Tibial nerve (tissue), 4 donors: ENCODE measurements around the gene PDLIM7. TPM values are rescaled to one million over a fixed set of nuclear protein-coding genes. Genes with fewer than 3 reads are reported as not detected.
A peak's percentile ranks its signal among the peaks of the same experiment; 100 is the strongest.

Experiments used
- DNase-seq, 2 donors: peaks; one replicate each; pipeline ENCODE4 v3.0.0-alpha.2; 2019; ENCODE audit warnings: low spot score in 2 of 2
- H3K27ac ChIP-seq, 4 donors: fragments of 200-600 bp; sonication (generic) in 3 of 4; one replicate each; pipeline ENCODE4 v1.5.1; 2017 to 2019; ENCODE audit warnings: mild to moderate bottlenecking in 1 of 4
- H3K27me3 ChIP-seq, 2 donors: fragments of 200-600 bp; sonication (generic) in 1 of 2; one replicate each; pipeline versions ENCODE4 v1.5.1 to v1.6.0; 2017 to 2019
- H3K36me3 ChIP-seq, 3 donors: fragments of 200-600 bp; sonication (generic); one replicate each; pipeline ENCODE4 v1.5.1; 2018 to 2019
- H3K4me1 ChIP-seq, 4 donors: fragments of 200-600 bp; sonication (generic) in 3 of 4; one replicate each; pipeline ENCODE4 v1.5.1; 2017 to 2019
- H3K4me3 ChIP-seq, 4 donors: fragments of 200-600 bp; sonication (generic) in 3 of 4; one replicate each; pipeline ENCODE4 v1.5.1; 2017 to 2019; ENCODE audit warnings: mild to moderate bottlenecking in 1 of 4, moderate library complexity in 1 of 4
- H3K9me3 ChIP-seq, 4 donors: fragments of 200-600 bp; sonication (generic) in 3 of 4; one replicate each; pipeline ENCODE4 v1.5.1; 2017 to 2019
- EP300 ChIP-seq, 2 donors: sonication (generic); formaldehyde crosslinking; IDR thresholded peaks; one replicate each; pipeline ENCODE4 v1.6.1; 2017; ENCODE audit warnings: antibody characterized with exemption in 2 of 2, mild to moderate bottlenecking in 1 of 2
- POLR2A ChIP-seq, 2 donors: fragments of 450-650 bp; IDR thresholded peaks; one replicate each; pipeline ENCODE4 v1.6.1; 2017; ENCODE audit warnings: antibody characterized with exemption in 2 of 2, mild to moderate bottlenecking in 2 of 2, moderate library complexity in 2 of 2
- WGBS, 2 donors: methylation state at CpG; one replicate each; pipeline ENCODE4 v1.1.5; 2018; 5-methylcytosine and 5-hydroxymethylcytosine counted together
- total RNA-seq, 4 donors: library from RNA; depleted of rRNA; stranded (reverse); fragments of >200 nt; gene quantifications; one replicate each; pipeline ENCODE4 v1.1.0, GENCODE V29; 2016
- TF ChIP-seq, protein P1 (sequence below), 5 experiments: fragments of 200-600 bp in 3 of 5; fragments of 450-650 bp in 2 of 5; sonication (generic) in 3 of 5; IDR thresholded peaks; one replicate each; pipeline ENCODE4 v1.5.1; 2016 to 2019; ENCODE audit warnings: antibody characterized with exemption in 5 of 5, mild to moderate bottlenecking in 3 of 5, moderate library complexity in 2 of 5

PDLIM7 gene
- total RNA-seq, 4 donors from 2014 or later: 78.0 to 138 (median 89.9) TPM

DNA sequence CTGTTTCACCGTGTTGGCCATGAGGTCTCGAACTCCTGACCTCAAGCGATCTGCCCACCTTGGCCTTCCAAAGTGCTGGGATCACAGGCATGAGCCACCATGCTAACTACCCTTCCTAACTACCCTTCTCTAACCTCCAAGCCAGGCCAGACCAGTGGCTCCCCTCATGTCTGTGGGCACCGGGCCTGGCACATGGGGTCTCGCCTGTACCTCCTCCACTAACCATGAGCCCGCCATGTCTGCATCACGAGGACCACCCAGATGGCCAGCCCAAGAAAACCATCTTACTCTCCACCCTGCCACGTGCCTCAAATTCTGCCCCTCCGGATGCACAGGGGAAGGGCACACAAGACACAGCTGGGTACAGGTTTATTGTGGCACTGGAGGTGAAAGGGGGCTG is 14.4 kb downstream of the PDLIM7 start:
- H3K4me3 ChIP-seq: no peak overlapping the region
- TF ChIP-seq EP300 (IDR thresholded peaks at IDR 0.05) (no peak), POLR2A (IDR thresholded peaks at IDR 0.05) (no peak)
- TF ChIP-seq, protein P1, sequence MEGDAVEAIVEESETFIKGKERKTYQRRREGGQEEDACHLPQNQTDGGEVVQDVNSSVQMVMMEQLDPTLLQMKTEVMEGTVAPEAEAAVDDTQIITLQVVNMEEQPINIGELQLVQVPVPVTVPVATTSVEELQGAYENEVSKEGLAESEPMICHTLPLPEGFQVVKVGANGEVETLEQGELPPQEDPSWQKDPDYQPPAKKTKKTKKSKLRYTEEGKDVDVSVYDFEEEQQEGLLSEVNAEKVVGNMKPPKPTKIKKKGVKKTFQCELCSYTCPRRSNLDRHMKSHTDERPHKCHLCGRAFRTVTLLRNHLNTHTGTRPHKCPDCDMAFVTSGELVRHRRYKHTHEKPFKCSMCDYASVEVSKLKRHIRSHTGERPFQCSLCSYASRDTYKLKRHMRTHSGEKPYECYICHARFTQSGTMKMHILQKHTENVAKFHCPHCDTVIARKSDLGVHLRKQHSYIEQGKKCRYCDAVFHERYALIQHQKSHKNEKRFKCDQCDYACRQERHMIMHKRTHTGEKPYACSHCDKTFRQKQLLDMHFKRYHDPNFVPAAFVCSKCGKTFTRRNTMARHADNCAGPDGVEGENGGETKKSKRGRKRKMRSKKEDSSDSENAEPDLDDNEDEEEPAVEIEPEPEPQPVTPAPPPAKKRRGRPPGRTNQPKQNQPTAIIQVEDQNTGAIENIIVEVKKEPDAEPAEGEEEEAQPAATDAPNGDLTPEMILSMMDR (IDR thresholded peaks at IDR 0.05): no peak
- no peaks in the 10 kb centered on the region for H3K27me3 ChIP-seq
- H3K36me3 ChIP-seq: peaks cover 0 to 65% (median 0%) of the 10 kb centered on the region in 3 donors
- H3K27ac ChIP-seq: no peak overlapping the region
- no peaks in the 10 kb centered on the region for H3K9me3 ChIP-seq
- peaks cover 0 to 54% (median 14%) of the 10 kb centered on the region in 4 donors for H3K4me1 ChIP-seq
- DNase-seq: no peak
- 91 to 95% methylated on average over 8 of the region's 9 CpGs for WGBS, 2 donors

DNA sequence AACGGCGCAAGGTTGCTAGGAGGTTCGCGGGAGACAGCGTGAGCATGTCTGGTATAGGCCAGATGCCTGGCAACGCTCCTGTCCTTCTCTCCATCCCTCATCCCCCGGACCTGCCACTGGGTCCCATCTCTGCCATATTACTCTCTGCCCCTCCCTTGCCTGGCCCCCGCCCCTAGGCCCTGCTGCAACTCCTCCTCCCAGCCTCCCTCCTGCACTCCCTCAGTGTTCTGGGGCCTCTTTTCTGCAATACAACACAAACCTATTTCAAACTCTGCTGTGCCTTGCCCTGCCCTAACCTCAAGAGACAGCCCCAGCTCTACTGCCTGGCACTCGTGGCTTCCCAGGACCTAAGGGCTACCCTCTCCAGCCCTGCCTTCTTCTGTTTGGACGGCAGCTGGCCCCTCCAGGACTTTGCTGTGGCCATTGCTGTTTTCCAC is 15.0 kb downstream of the PDLIM7 start:
- WGBS, 2 donors: 84 to 88% methylated on average over 10 of the region's 10 CpGs
- H3K27ac ChIP-seq: no peak overlapping the region

DNA sequence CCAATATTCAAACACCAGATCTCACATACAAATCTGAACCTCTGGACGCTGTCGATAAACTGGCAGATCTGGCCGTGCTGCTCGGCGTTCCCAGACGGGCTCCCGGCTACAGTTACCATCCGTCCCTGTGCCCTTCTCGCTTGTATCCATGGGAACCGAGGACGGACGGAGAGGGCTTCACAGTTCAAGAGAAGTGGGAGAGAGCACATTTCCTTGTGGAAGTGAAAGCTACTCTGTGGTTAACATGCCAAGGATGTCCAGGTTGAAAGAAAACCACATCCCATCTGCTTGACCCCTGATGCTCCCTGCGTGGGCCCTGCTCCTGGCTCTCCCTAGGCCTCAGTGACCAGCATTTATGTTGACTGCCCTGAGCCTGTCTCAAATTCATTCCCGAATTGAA is 17.6 kb downstream of the PDLIM7 start:
- DNase-seq: no peak
- TF ChIP-seq, protein P1 (IDR thresholded peaks at IDR 0.05): no peak
- TF ChIP-seq POLR2A (IDR thresholded peaks at IDR 0.05) (no peak), EP300 (IDR thresholded peaks at IDR 0.05) (no peak)
- Histone ChIP-seq H3K27me3 (no peaks in the 10 kb centered on the region), H3K4me1 (peaks cover 0 to 72% (median 14%) of the 10 kb centered on the region in 4 donors), H3K9me3 (no peaks in the 10 kb centered on the region), H3K36me3 (peaks cover 0 to 35% (median 0%) of the 10 kb centered on the region in 3 donors), H3K4me3 (no peak overlapping the region), H3K27ac (peak overlapping the region in 3 of 4 donors; percentile 48 to 83 (median 81))
- WGBS, 2 donors: 50 to 52% methylated on average over 14 of the region's 14 CpGs

More for the DNA sequence above, 15.0 kb downstream of the PDLIM7 start:
- Histone ChIP-seq H3K27me3 (no peaks in the 10 kb centered on the region), H3K4me3 (no peak overlapping the region), H3K4me1 (peaks cover 0 to 60% (median 14%) of the 10 kb centered on the region in 4 donors), H3K36me3 (peaks cover 0 to 58% (median 0%) of the 10 kb centered on the region in 3 donors), H3K9me3 (no peaks in the 10 kb centered on the region)
- TF ChIP-seq, protein P1 (IDR thresholded peaks at IDR 0.05): no peak
- no peak for TF ChIP-seq EP300 (IDR thresholded peaks at IDR 0.05)
- TF ChIP-seq POLR2A (IDR thresholded peaks at IDR 0.05): no peak
- DNase-seq: no peak

DNA sequence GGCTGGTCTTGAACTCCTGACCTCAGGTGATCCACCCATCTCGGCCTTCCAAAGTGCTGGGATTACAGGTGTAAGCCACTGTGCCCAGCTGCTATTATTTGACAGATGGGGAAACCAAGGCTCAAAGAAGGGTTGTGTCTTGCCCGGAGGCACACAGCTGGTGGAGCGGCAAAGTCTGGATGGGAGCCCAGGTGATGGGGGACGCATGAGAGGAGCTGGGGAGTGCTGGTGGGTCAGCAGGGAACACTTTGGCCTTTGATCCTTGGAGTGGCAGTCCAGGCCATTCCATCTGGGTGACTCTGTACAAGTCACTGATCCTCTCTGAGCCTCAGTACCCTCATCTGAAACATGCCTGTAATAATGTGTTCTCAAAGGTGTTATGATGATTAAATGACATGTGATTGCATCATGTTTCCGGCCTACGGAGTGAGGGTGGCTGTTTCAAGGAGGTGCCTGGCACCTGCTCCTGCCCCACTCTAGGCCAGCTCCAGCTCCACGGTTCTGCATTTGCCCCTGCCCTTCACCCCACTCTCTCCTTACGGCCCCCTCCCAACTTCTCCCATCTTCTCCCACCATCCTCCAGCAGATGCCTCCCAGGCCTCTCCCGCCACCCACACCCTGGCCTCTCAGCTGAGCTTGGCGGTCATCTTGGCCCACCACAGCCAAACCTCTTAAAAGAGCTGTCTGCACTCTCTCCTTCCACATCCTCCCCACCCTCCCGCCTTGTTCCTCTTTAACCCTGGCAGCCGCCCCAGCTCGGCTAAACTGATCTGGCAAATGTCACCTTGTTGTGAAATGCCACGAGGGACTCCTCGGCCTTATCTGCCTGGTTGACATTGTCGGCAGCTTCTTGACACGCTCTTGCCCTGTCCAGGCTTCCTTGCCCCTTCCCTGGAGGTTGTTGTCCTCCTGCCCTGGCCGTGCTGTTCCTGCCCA is 18.4 kb downstream of the PDLIM7 start:
- H3K27me3 ChIP-seq: no peaks in the 10 kb centered on the region
- no peaks in the 10 kb centered on the region for H3K9me3 ChIP-seq
- peak in 1 of 2 donors; percentile 44 for TF ChIP-seq EP300 (IDR thresholded peaks at IDR 0.05)
- TF ChIP-seq, protein P1 (IDR thresholded peaks at IDR 0.05): no peak
- H3K36me3 ChIP-seq: peaks cover 0 to 27% (median 0%) of the 10 kb centered on the region in 3 donors
- 42 to 46% methylated on average over 18 of the region's 18 CpGs for WGBS, 2 donors
- DNase-seq: peak; percentile 76 to 82
- H3K4me1 ChIP-seq: peaks cover 0 to 72% (median 14%) of the 10 kb centered on the region in 4 donors
- peak overlapping the region; percentile 5 to 83 (median 64) for H3K27ac ChIP-seq
- no peak overlapping the region for H3K4me3 ChIP-seq
